Neural progenitor cell (in vitro differentiated cells): ENCODE measurements around the gene DNAH14.

ENCODE experiments used
- CTCF ChIP-seq: fragments of 200-600 bp; sonication (generic); IDR thresholded peaks from 2 replicates; pipeline ENCODE4 v1.5.1; 2017; ENCODE audit warnings: antibody characterized with exemption, mild to moderate bottlenecking
- EZH2 ChIP-seq: fragments of 200-600 bp; sonication (generic); IDR thresholded peaks from 2 replicates; pipeline ENCODE4 v1.6.1; 2017; ENCODE audit warnings: antibody characterized with exemption, mild to moderate bottlenecking, moderate library complexity
- EZH2phosphoT487 ChIP-seq: fragments of 200-600 bp; sonication (generic); IDR thresholded peaks from 2 replicates; pipeline ENCODE4 v1.6.1; 2017; ENCODE audit warnings: antibody characterized with exemption

GRCh38 chr1:225304996-225305395 is 375.5 kb downstream of the DNAH14 start:
- no peak for TF ChIP-seq EZH2
- no peak for TF ChIP-seq CTCF
- TF ChIP-seq EZH2phosphoT487, result no peak
